Lung (tissue), 12 donors: ENCODE results near the gene C16orf92. TPM values are rescaled to one million over a fixed set of nuclear protein-coding genes. Genes with fewer than 3 reads are reported as not detected.

Experiments
- ATAC-seq: fragments of 200-7000 bp; cut with Tn5 transposase; one replicate; pipeline ENCODE4 v1.9.1; 2020; ENCODE audit warnings: moderate number of reproducible peaks; ENCODE audit not compliant: insufficient read depth, low FRiP score
- DNase-seq, 3 donors: peaks; one replicate each; pipeline ENCODE4 v3.0.0-alpha.2; 2013 to 2017
- H3K27ac ChIP-seq, 2 donors: one replicate each; pipeline ENCODE4 v1.5.1; 2013; ENCODE audit warnings: mild to moderate bottlenecking in 2 of 2, moderate library complexity in 2 of 2, control low read depth in 1 of 2, inconsistent platforms in 1 of 2, low read depth in 1 of 2, low read length in 1 of 2
- H3K27me3 ChIP-seq, 3 donors: one replicate each; pipeline ENCODE4 v1.5.1; 2013; ENCODE audit warnings: low read length in 2 of 3; ENCODE audit not compliant: control insufficient read depth in 3 of 3, insufficient read depth in 3 of 3
- H3K36me3 ChIP-seq, 4 donors: one replicate each; pipeline ENCODE4 v1.5.1; 2013; ENCODE audit warnings: low read length in 4 of 4, mild to moderate bottlenecking in 1 of 4, moderate library complexity in 1 of 4; ENCODE audit not compliant: control insufficient read depth in 4 of 4, insufficient read depth in 4 of 4
- H3K4me1 ChIP-seq, 5 donors: one replicate each; pipeline ENCODE4 v1.5.1; 2013; ENCODE audit warnings: low read length in 5 of 5, mild to moderate bottlenecking in 2 of 5, moderate library complexity in 1 of 5; ENCODE audit not compliant: control insufficient read depth in 5 of 5, insufficient read depth in 5 of 5
- H3K4me3 ChIP-seq: one replicate; pipeline ENCODE4 v1.5.1; 2013; ENCODE audit warnings: mild to moderate bottlenecking, control low read depth, moderate library complexity
- H3K9ac ChIP-seq, 2 donors: one replicate each; pipeline ENCODE4 v1.5.1; 2013; ENCODE audit warnings: low read length in 2 of 2, control low read depth in 1 of 2; ENCODE audit not compliant: insufficient read depth in 1 of 2
- H3K9me3 ChIP-seq, 4 donors: one replicate each; pipeline ENCODE4 v1.5.1; 2013; ENCODE audit warnings: low read length in 3 of 4, mild to moderate bottlenecking in 1 of 4, moderate library complexity in 1 of 4; ENCODE audit not compliant: control insufficient read depth in 4 of 4, insufficient read depth in 3 of 4
- CTCF ChIP-seq: IDR thresholded peaks from 2 replicates; pipeline ENCODE4 v1.5.1; 2012; ENCODE audit warnings: mild to moderate bottlenecking; ENCODE audit errors: control extremely low read depth, extremely low read depth
- WGBS, 2 donors: extraction: QIAGEN DNeasy Blood & Tissue Kit; methylation state at CpG; one replicate each; pipeline ENCODE4 v1.1.7; 2013; 5-methylcytosine and 5-hydroxymethylcytosine counted together
- polyA plus RNA-seq, 2 donors: library from polyadenylated mRNA; stranded (reverse); fragments of 200-250 nt; gene quantifications; one replicate each; pipeline ENCODE4 v1.2.1, GENCODE V29; 2013
- total RNA-seq, 2 donors: library from RNA; depleted of rRNA in 1 of 2; stranded (reverse); fragments of >200 nt in 1 of 2; gene quantifications; one replicate each; pipeline ENCODE4 v1.2.1, GENCODE V29; 2014 to 2021
- donor health status: control.
- donor health status: control.
- donor health status: Bipolar disorder and iron deficiency.
- donor health status: healthy.
- donor health status: DM: yes; HTN: yes; CAD: no.

The C16orf92 gene
- total and polyA plus RNA-seq, 4 donors, result not detected

GRCh38 chr16:30026449-30026848 is 3.5 kb downstream of the C16orf92 start:
- DNase-seq (no peak), ATAC-seq (no peak)
- Histone ChIP-seq H3K27me3 (peaks cover 0 to 27% (median 2%) of the 10 kb centered on the region in 3 donors), H3K9me3 (no peaks in the 10 kb centered on the region), H3K4me3 (no peak overlapping the region), H3K4me1 (peaks cover 0 to 19% (median 2%) of the 10 kb centered on the region in 5 donors), H3K27ac (no peak overlapping the region), H3K9ac (no peak overlapping the region), H3K36me3 (no peaks in the 10 kb centered on the region)
- no peak for TF ChIP-seq CTCF
- 85 to 93% methylated on average over 18 of the region's 18 CpGs for WGBS, 2 donors

GRCh38 chr16:30027588-30028437 is 4.8 kb downstream of the C16orf92 start:
- no peaks in the 10 kb centered on the region for H3K36me3 ChIP-seq
- no peak overlapping the region for H3K9ac ChIP-seq
- DNase-seq (peak; percentile 38 to 45 (median 39)), ATAC-seq (no peak)
- peaks cover 0 to 22% (median 0%) of the 10 kb centered on the region in 5 donors for H3K4me1 ChIP-seq
- no peak overlapping the region for H3K4me3 ChIP-seq
- no peak for TF ChIP-seq CTCF
- peaks cover 0 to 2% (median 0%) of the 10 kb centered on the region in 4 donors for H3K9me3 ChIP-seq
- 42 to 44% methylated on average over 12 to 13 of the region's 13 CpGs for whole genome bisulfite sequencing, 2 donors
- peaks cover 0 to 37% (median 6%) of the 10 kb centered on the region in 3 donors for H3K27me3 ChIP-seq
- H3K27ac ChIP-seq, result no peak overlapping the region

- 13 to 21% methylated on average over 12 to 18 of the region's 18 CpGs for WGBS, 2 donors
- Histone ChIP-seq H3K9me3 (peaks cover 0 to 2% (median 0%) of the 10 kb centered on the region in 4 donors), H3K36me3 (no peaks in the 10 kb centered on the region), H3K27me3 (peaks cover 0 to 37% (median 9%) of the 10 kb centered on the region in 3 donors), H3K27ac (no peak overlapping the region), H3K9ac (no peak overlapping the region), H3K4me1 (peaks cover 0 to 22% (median 0%) of the 10 kb centered on the region in 5 donors), H3K4me3 (no peak overlapping the region)
- TF ChIP-seq CTCF, result no peak
- peak; percentile 65 to 80 (median 74) for DNase-seq
- no peak for ATAC-seq
These were observed 5.6 kb downstream of the C16orf92 start for GRCh38 chr16:30028438-30029076.
